HepG2 (cell line): ENCODE results near the gene ADGRG1. TPM values are rescaled to one million over a fixed set of nuclear protein-coding genes. Genes with fewer than 3 reads are reported as not detected.

ENCODE experiments used
- ATF2 ChIP-seq: sonication (generic); formaldehyde crosslinking; IDR thresholded peaks from 2 replicates; pipeline ENCODE4 v1.4.0; 2020; ENCODE audit warnings: missing genetic modification reagents
- CEBPB ChIP-seq: IDR thresholded peaks from 2 replicates; pipeline ENCODE4 v1.6.1; 2011; ENCODE audit warnings: low read depth, low read length, improper control_type of control experiment, borderline replicate concordance
- PAF1 ChIP-seq: IDR thresholded peaks from 2 replicates; pipeline ENCODE4 v1.6.1; 2016; ENCODE audit warnings: missing genetic modification reagents, missing compliant biosample characterization
- ZBTB40 ChIP-seq, 2 experiments: fragments of 450-650 bp in 1 of 2; sonication (generic) in 1 of 2; formaldehyde crosslinking in 1 of 2; IDR thresholded peaks; 2 replicates each; pipeline versions ENCODE4 v1.6.1 to v1.8.0; 2016 to 2022; ENCODE audit warnings: antibody characterized with exemption in 1 of 2, mild to moderate bottlenecking in 1 of 2, missing genetic modification reagents in 1 of 2
- ZBTB46 ChIP-seq: sonication (generic); formaldehyde crosslinking; IDR thresholded peaks from 2 replicates; pipeline ENCODE4 v1.4.0; 2020; ENCODE audit warnings: mild to moderate bottlenecking, missing genetic modification reagents, borderline replicate concordance
- ZHX1 ChIP-seq: sonication (generic); formaldehyde crosslinking; IDR thresholded peaks from 2 replicates; pipeline ENCODE4 v1.8.1; 2022; ENCODE audit warnings: low read depth, mild to moderate bottlenecking, missing genetic modification reagents
- ZNF567 ChIP-seq: sonication (generic); formaldehyde crosslinking; IDR thresholded peaks from 2 replicates; pipeline ENCODE4 v1.8.1; 2023; ENCODE audit warnings: mild to moderate bottlenecking, missing genetic modification reagents, borderline replicate concordance
- ZNF597 ChIP-seq: sonication (generic); formaldehyde crosslinking; IDR thresholded peaks from 2 replicates; pipeline ENCODE4 v1.5.0; 2020; ENCODE audit warnings: missing genetic modification reagents
- ZNF816 ChIP-seq: sonication (generic); formaldehyde crosslinking; IDR thresholded peaks from 2 replicates; pipeline ENCODE4 v1.8.0; 2022; ENCODE audit warnings: missing genetic modification reagents, mild to moderate bottlenecking, borderline replicate concordance
- polyA plus RNA-seq, 8 experiments: library from polyadenylated mRNA; depleted of rRNA in 3 of 8; stranded (reverse) in 7 of 8; unstranded in 1 of 8; fragments of >200 nt; fragmentation: Illumina TruSeq in 4 of 8; extraction: Trizol in 4 of 8; gene quantifications; 2 replicates each; pipeline versions ENCODE4 v1.2.1 to v1.2.3, GENCODE V29; 2011 to 2016; ENCODE audit warnings: low read depth in 4 of 8, missing spikeins in 1 of 8, mixed read lengths in 1 of 8; ENCODE audit not compliant: insufficient read depth in 1 of 8
- total RNA-seq, 5 experiments: library from RNA; depleted of rRNA; stranded (reverse); fragments of >200 nt; fragmentation: Illumina TruSeq; extraction: Trizol; gene quantifications; 2 replicates each; pipeline ENCODE4 v1.2.3, GENCODE V29; 2016; ENCODE audit warnings: low read depth in 1 of 5

The ADGRG1 gene
- total and polyA plus RNA-seq, 2 of the 13 experiments (the other 11 are each of a cell fraction or from before 2014, with no cell fraction given): 2.7 to 5.9 TPM

GRCh38 chr16:57667526-57668262 lies 39.3 kb downstream of the ADGRG1 start (continued):
- TF ChIP-seq PAF1 (no peak), ZNF816 (CRISPR knock-in tag) (no peak), ZHX1 (CRISPR knock-in tag) (peak; percentile 98), ZBTB46 (CRISPR knock-in tag) (0 out of 2 replicates have a peak, but pooled peaks have one; percentile 95), ATF2 (peak; percentile 99), ZBTB40 (IDR thresholded peaks at IDR 0.05) (no peak), ZBTB40 (CRISPR knock-in tag; IDR thresholded peaks at IDR 0.05) (peak; percentile 18; the same call in 1 of the 2 replicates), ZNF567 (CRISPR knock-in tag) (no peak), CEBPB (peak; percentile 99), ZNF597 (CRISPR knock-in tag) (no peak)
